Neural progenitor cell (in vitro differentiated cells): ENCODE data around the gene PPARG. TPM values are rescaled to one million over a fixed set of nuclear protein-coding genes. Genes with fewer than 3 reads are reported as not detected.

Experiments
- DNase-seq: peaks from one replicate; pipeline ENCODE4 v3.0.0-alpha.2; 2016; ENCODE audit warnings: low spot score
- H2AFZ ChIP-seq: fragments of 200-600 bp; sonication (generic); replicated peaks from 2 replicates; pipeline ENCODE4 v1.6.1; 2016; ENCODE audit warnings: antibody characterized with exemption
- H3F3A ChIP-seq: fragments of 200-600 bp; sonication (generic); 2 replicates; pipeline ENCODE4 v1.6.1; 2016; ENCODE audit warnings: antibody characterized with exemption, low read depth
- H3K27ac ChIP-seq: fragments of 200-600 bp; sonication (generic); 2 replicates; pipeline ENCODE4 v1.5.1; 2016; ENCODE audit warnings: mild to moderate bottlenecking
- H3K27me3 ChIP-seq: fragments of 200-600 bp; sonication (generic); 2 replicates; pipeline ENCODE4 v1.6.1; 2016; ENCODE audit warnings: mild to moderate bottlenecking, moderate library complexity
- H3K36me3 ChIP-seq: fragments of 200-600 bp; sonication (generic); 2 replicates; pipeline ENCODE4 v1.5.1; 2016
- H3K4me1 ChIP-seq: fragments of 200-600 bp; sonication (generic); 2 replicates; pipeline ENCODE4 v1.6.1; 2016; ENCODE audit warnings: mixed run types
- H3K4me2 ChIP-seq: fragments of 200-600 bp; sonication (generic); 2 replicates; pipeline ENCODE4 v1.6.1; 2016
- H3K4me3 ChIP-seq: fragments of 200-600 bp; sonication (generic); 2 replicates; pipeline ENCODE4 v1.5.1; 2016
- H3K79me2 ChIP-seq: fragments of 200-600 bp; sonication (generic); 2 replicates; pipeline ENCODE4 v1.6.1; 2016; ENCODE audit warnings: low read depth
- H3K9ac ChIP-seq: fragments of 200-600 bp; sonication (generic); 2 replicates; pipeline ENCODE4 v1.6.1; 2016
- H3K9me3 ChIP-seq: fragments of 200-600 bp; sonication (generic); 2 replicates; pipeline ENCODE4 v1.5.1; 2016; ENCODE audit warnings: low read depth
- H4K20me1 ChIP-seq: fragments of 200-600 bp; sonication (generic); 2 replicates; pipeline ENCODE4 v1.6.1; 2016; ENCODE audit warnings: low read depth
- H3K27ac Mint-ChIP-seq: 3 replicates; pipeline ENCODE4 v1.8.0; 2021; ENCODE audit warnings: mixed read lengths
- H3K27me3 Mint-ChIP-seq: 2 replicates; pipeline ENCODE4 v1.8.0; 2022; ENCODE audit warnings: low read depth, mild to moderate bottlenecking, inconsistent platforms, moderate library complexity, mixed read lengths; ENCODE audit not compliant: insufficient read depth
- H3K36me3 Mint-ChIP-seq: 3 replicates; pipeline ENCODE4 v1.8.0; 2021; ENCODE audit warnings: mixed read lengths
- H3K4me1 Mint-ChIP-seq: 3 replicates; pipeline ENCODE4 v1.8.0; 2021; ENCODE audit warnings: mixed read lengths
- H3K4me3 Mint-ChIP-seq: 3 replicates; pipeline ENCODE4 v1.8.0; 2021; ENCODE audit warnings: mild to moderate bottlenecking, moderate library complexity, mixed read lengths
- H3K9me3 Mint-ChIP-seq: 3 replicates; pipeline ENCODE4 v1.8.0; 2020; ENCODE audit warnings: mixed read lengths
- EZH2 ChIP-seq: fragments of 200-600 bp; sonication (generic); IDR thresholded peaks from 2 replicates; pipeline ENCODE4 v1.6.1; 2017; ENCODE audit warnings: antibody characterized with exemption, mild to moderate bottlenecking, moderate library complexity
- EZH2phosphoT487 ChIP-seq: fragments of 200-600 bp; sonication (generic); IDR thresholded peaks from 2 replicates; pipeline ENCODE4 v1.6.1; 2017; ENCODE audit warnings: antibody characterized with exemption
- total RNA-seq: library from RNA; depleted of rRNA; stranded (reverse); fragments of >200 nt; gene quantifications from 2 replicates; pipeline ENCODE4 v1.2.3, GENCODE V29; 2015; ENCODE audit warnings: low replicate concordance
- TF ChIP-seq, protein P1 (sequence below): fragments of 200-600 bp; sonication (generic); IDR thresholded peaks from 2 replicates; pipeline ENCODE4 v1.5.1; 2017; ENCODE audit warnings: antibody characterized with exemption, mild to moderate bottlenecking

The PPARG gene
- total RNA-seq, 1 donor from 2014 or later, result not detected

DNA sequence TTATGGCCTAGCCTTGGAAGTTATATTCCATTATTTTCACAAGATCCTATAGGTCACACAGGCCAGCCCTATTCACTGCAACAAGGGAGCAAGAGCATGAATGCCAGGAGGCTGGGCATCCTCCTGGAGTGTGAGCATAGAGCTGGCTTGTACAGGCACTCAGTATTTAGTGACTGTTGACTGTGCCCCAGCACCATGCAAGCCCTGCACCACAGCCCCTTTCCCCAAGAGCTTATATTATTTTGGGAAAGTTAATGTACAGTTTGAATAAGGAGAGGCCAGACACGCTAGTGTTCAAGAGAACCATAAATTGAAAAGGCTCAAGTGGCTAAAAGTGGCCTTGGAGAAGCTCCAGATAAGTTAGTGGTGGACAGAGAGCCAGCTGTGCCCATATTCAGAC is 163.1 kb downstream of the PPARG start:
- no peak overlapping the region for H3K4me3 Mint-ChIP-seq
- H3K9me3 Mint-ChIP-seq, result no peaks in the 10 kb centered on the region
- no peak overlapping the region for H2AFZ ChIP-seq
- H3K36me3 ChIP-seq, result no peaks in the 10 kb centered on the region
- no peak for TF ChIP-seq EZH2phosphoT487
- peaks cover 6% of the 10 kb centered on the region for H3K27me3 Mint-ChIP-seq
- H3K27ac ChIP-seq, result no peak overlapping the region
- no peak for DNase-seq
- no peaks in the 10 kb centered on the region for H3K9me3 ChIP-seq
- no peak overlapping the region for H3K9ac ChIP-seq
- no peak overlapping the region for H3K4me3 ChIP-seq
- H3K4me1 Mint-ChIP-seq, result peaks cover 9% of the 10 kb centered on the region
- H3K27ac Mint-ChIP-seq, result no peak overlapping the region
- H3K27me3 ChIP-seq, result no peaks in the 10 kb centered on the region
- H3F3A ChIP-seq, result no peaks in the 10 kb centered on the region
- no peaks in the 10 kb centered on the region for H3K36me3 Mint-ChIP-seq
- H3K4me1 ChIP-seq, result peaks cover 8% of the 10 kb centered on the region
- no peaks in the 10 kb centered on the region for H3K79me2 ChIP-seq
- H3K4me2 ChIP-seq, result no peak overlapping the region
- H4K20me1 ChIP-seq, result no peaks in the 10 kb centered on the region

GRCh38 chr3:12452361-12453330 is 163.8 kb downstream of the PPARG start:
- H3K79me2 ChIP-seq, result no peaks in the 10 kb centered on the region
- no peak for DNase-seq
- Mint-ChIP-seq H3K4me3 (no peak overlapping the region), H3K9me3 (no peaks in the 10 kb centered on the region), H3K36me3 (no peaks in the 10 kb centered on the region), H3K27ac (peak overlapping the region; percentile 66), H3K27me3 (peaks cover 4% of the 10 kb centered on the region), H3K4me1 (peaks cover 9% of the 10 kb centered on the region)
- no peak overlapping the region for H3K9ac ChIP-seq
- H2AFZ ChIP-seq, result no peak overlapping the region
- H3K4me2 ChIP-seq, result no peak overlapping the region
- H3K36me3 ChIP-seq, result no peaks in the 10 kb centered on the region
- no peaks in the 10 kb centered on the region for H3F3A ChIP-seq
- H3K27me3 ChIP-seq, result no peaks in the 10 kb centered on the region
- H4K20me1 ChIP-seq, result no peaks in the 10 kb centered on the region
- H3K4me1 ChIP-seq, result peaks cover 8% of the 10 kb centered on the region
- H3K9me3 ChIP-seq, result no peaks in the 10 kb centered on the region
- TF ChIP-seq EZH2phosphoT487, result no peak
- TF ChIP-seq EZH2, result no peak
- TF ChIP-seq, protein P1, sequence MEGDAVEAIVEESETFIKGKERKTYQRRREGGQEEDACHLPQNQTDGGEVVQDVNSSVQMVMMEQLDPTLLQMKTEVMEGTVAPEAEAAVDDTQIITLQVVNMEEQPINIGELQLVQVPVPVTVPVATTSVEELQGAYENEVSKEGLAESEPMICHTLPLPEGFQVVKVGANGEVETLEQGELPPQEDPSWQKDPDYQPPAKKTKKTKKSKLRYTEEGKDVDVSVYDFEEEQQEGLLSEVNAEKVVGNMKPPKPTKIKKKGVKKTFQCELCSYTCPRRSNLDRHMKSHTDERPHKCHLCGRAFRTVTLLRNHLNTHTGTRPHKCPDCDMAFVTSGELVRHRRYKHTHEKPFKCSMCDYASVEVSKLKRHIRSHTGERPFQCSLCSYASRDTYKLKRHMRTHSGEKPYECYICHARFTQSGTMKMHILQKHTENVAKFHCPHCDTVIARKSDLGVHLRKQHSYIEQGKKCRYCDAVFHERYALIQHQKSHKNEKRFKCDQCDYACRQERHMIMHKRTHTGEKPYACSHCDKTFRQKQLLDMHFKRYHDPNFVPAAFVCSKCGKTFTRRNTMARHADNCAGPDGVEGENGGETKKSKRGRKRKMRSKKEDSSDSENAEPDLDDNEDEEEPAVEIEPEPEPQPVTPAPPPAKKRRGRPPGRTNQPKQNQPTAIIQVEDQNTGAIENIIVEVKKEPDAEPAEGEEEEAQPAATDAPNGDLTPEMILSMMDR, result no peak
- no peak overlapping the region for H3K27ac ChIP-seq
- H3K4me3 ChIP-seq, result no peak overlapping the region

GRCh38 chr3:12454076-12454815 is 165.4 kb downstream of the PPARG start:
- Histone ChIP-seq H3K4me3 (no peak overlapping the region), H3K9me3 (no peaks in the 10 kb centered on the region), H4K20me1 (no peaks in the 10 kb centered on the region), H3K9ac (no peak overlapping the region), H3K4me2 (peak overlapping the region; percentile 45), H3K4me1 (peaks cover 8% of the 10 kb centered on the region), H2AFZ (no peak overlapping the region), H3K79me2 (no peaks in the 10 kb centered on the region), H3K27me3 (no peaks in the 10 kb centered on the region), H3F3A (no peaks in the 10 kb centered on the region), H3K27ac (no peak overlapping the region), H3K36me3 (no peaks in the 10 kb centered on the region)
- no peak overlapping the region for H3K4me3 Mint-ChIP-seq
- peak; percentile 62 for DNase-seq
- TF ChIP-seq, protein P1, result no peak
- TF ChIP-seq EZH2 (no peak), EZH2phosphoT487 (no peak)
- peaks cover 9% of the 10 kb centered on the region for H3K4me1 Mint-ChIP-seq
- H3K27me3 Mint-ChIP-seq, result peaks cover 4% of the 10 kb centered on the region
- H3K36me3 Mint-ChIP-seq, result no peaks in the 10 kb centered on the region
- H3K27ac Mint-ChIP-seq, result no peak overlapping the region
- H3K9me3 Mint-ChIP-seq, result no peaks in the 10 kb centered on the region
